ENCODE data around the gene TMEM255A.

DNA sequence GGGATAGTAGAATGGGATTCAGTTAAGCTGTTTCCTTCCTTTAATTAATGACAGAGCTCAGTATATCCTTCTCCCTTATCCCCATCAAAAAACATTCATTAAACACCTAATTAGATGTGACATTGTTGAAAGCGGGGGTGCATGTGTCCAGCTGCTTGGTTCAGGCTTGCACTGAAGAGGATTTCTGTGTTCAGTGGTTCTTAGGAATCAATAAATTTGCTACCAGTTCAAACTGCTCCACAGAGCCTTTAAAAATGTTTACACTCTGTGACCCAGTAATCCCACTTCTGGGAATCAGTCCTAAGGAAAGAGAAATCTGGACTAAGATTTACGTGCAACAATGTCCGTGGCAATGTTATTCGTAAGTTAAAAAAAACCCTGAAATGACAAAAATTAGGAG lies 7.2 kb upstream of the TMEM255A start:
- no peak for TF ChIP-seq POLR2A (IDR thresholded peaks at IDR 0.05)
- TF ChIP-seq, protein P1, sequence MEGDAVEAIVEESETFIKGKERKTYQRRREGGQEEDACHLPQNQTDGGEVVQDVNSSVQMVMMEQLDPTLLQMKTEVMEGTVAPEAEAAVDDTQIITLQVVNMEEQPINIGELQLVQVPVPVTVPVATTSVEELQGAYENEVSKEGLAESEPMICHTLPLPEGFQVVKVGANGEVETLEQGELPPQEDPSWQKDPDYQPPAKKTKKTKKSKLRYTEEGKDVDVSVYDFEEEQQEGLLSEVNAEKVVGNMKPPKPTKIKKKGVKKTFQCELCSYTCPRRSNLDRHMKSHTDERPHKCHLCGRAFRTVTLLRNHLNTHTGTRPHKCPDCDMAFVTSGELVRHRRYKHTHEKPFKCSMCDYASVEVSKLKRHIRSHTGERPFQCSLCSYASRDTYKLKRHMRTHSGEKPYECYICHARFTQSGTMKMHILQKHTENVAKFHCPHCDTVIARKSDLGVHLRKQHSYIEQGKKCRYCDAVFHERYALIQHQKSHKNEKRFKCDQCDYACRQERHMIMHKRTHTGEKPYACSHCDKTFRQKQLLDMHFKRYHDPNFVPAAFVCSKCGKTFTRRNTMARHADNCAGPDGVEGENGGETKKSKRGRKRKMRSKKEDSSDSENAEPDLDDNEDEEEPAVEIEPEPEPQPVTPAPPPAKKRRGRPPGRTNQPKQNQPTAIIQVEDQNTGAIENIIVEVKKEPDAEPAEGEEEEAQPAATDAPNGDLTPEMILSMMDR (IDR thresholded peaks at IDR 0.05) = no peak
